IMR-90 (cell line): ENCODE data around the gene TUBGCP6. TPM values are rescaled to one million over a fixed set of nuclear protein-coding genes. Genes with fewer than 3 reads are reported as not detected.

Experiments used
- ATAC-seq: fragments of 200-7000 bp; cut with Tn5 transposase; 2 replicates; pipeline ENCODE4 v1.9.1; 2020; ENCODE audit warnings: low read depth, mild to moderate bottlenecking, moderate library complexity
- BruUV-seq: library from RNA; stranded (reverse); fragments of 400-500 nt; replicated peaks from 2 replicates; lab custom pipeline; 2021; lab: Mats Ljungman, UMichigan
- CTCF ChIA-PET: fragments of 300-600 bp; formaldehyde crosslinking; extraction: SDS; loops from one replicate; lab custom pipeline; 2021; ENCODE audit warnings: antibody characterized with exemption; lab: Yijun Ruan, JAX
- POLR2A ChIA-PET: fragments of 300-600 bp; sonication (Branson Sonifier 250); formaldehyde crosslinking; loops from one replicate; lab custom pipeline; 2022; ENCODE audit warnings: antibody characterized with exemption; ENCODE audit not compliant: unreplicated experiment; lab: Charles Lee
- DNase-seq: peaks from one replicate; pipeline ENCODE4 v3.0.0; 2013
- H2AFZ ChIP-seq: replicated peaks from 2 replicates; pipeline ENCODE3; 2013; ENCODE audit warnings: low read length, mild to moderate bottlenecking; ENCODE audit not compliant: poor library complexity
- H2AK5ac ChIP-seq: 2 replicates; pipeline ENCODE4 v1.6.1; 2013; ENCODE audit warnings: low read depth, low read length, inconsistent platforms
- H2AK9ac ChIP-seq: replicated peaks from 2 replicates; pipeline ENCODE3; 2013; ENCODE audit warnings: mild to moderate bottlenecking, low read depth, low read length, moderate library complexity; ENCODE audit not compliant: poor library complexity
- H2BK120ac ChIP-seq: 2 replicates; pipeline ENCODE4 v1.6.1; 2013; ENCODE audit warnings: low read depth, low read length, inconsistent platforms
- H2BK15ac ChIP-seq: 3 replicates; pipeline ENCODE4 v1.6.1; 2013; ENCODE audit warnings: low read depth, low read length, inconsistent platforms
- H2BK20ac ChIP-seq: 2 replicates; pipeline ENCODE4 v1.6.1; 2013; ENCODE audit warnings: low read depth, mild to moderate bottlenecking, inconsistent platforms, low read length, moderate library complexity
- H2BK5ac ChIP-seq: 2 replicates; pipeline ENCODE4 v1.6.1; 2013; ENCODE audit warnings: mild to moderate bottlenecking, low read depth, low read length, inconsistent platforms; ENCODE audit not compliant: poor library complexity, severe bottlenecking
- H3K14ac ChIP-seq: replicated peaks from 2 replicates; pipeline ENCODE4 v1.6.1; 2013; ENCODE audit warnings: low read depth, low read length, inconsistent platforms
- H3K18ac ChIP-seq: 2 replicates; pipeline ENCODE4 v1.6.1; 2013; ENCODE audit warnings: low read depth, low read length, control low read depth
- H3K23ac ChIP-seq: 2 replicates; pipeline ENCODE4 v1.6.1; 2013; ENCODE audit warnings: low read depth, low read length, inconsistent platforms
- H3K27ac ChIP-seq: 2 replicates; pipeline ENCODE4 v1.5.1; 2013; ENCODE audit warnings: mild to moderate bottlenecking, control low read depth, low read length; ENCODE audit not compliant: insufficient read depth
- H3K27me3 ChIP-seq: 2 replicates; pipeline ENCODE4 v1.6.1; 2013; ENCODE audit warnings: low read length; ENCODE audit not compliant: control insufficient read depth, insufficient read depth
- H3K36me3 ChIP-seq: 2 replicates; pipeline ENCODE4 v1.6.1; 2013; ENCODE audit warnings: low read length, mixed read lengths; ENCODE audit not compliant: control insufficient read depth, insufficient read depth
- H3K4ac ChIP-seq: 2 replicates; pipeline ENCODE4 v1.6.1; 2013; ENCODE audit warnings: low read depth, low read length, inconsistent platforms
- H3K4me1 ChIP-seq: 2 replicates; pipeline ENCODE4 v1.6.1; 2013; ENCODE audit warnings: low read length, mixed read lengths; ENCODE audit not compliant: control insufficient read depth, insufficient read depth
- H3K4me2 ChIP-seq: 2 replicates; pipeline ENCODE4 v1.6.1; 2013; ENCODE audit warnings: low read depth, mild to moderate bottlenecking, control low read depth, low read length, moderate library complexity
- H3K4me3 ChIP-seq: 2 replicates; pipeline ENCODE4 v1.5.1; 2013; ENCODE audit warnings: low read depth, mild to moderate bottlenecking, control low read depth, low read length, moderate library complexity; ENCODE audit not compliant: insufficient read depth
- H3K56ac ChIP-seq: 2 replicates; pipeline ENCODE4 v1.6.1; 2013; ENCODE audit warnings: low read length, inconsistent platforms; ENCODE audit not compliant: insufficient read depth; ENCODE audit errors: extremely low read depth
- H3K79me1 ChIP-seq, 2 experiments: 2 replicates each; pipeline ENCODE4 v1.6.1; 2013; ENCODE audit warnings: low read length in 2 of 2, inconsistent platforms in 1 of 2, low read depth in 1 of 2
- H3K9ac ChIP-seq: 2 replicates; pipeline ENCODE4 v1.6.1; 2013; ENCODE audit warnings: low read depth, low read length, control low read depth
- H3K9me1 ChIP-seq: 2 replicates; pipeline ENCODE4 v1.6.1; 2013; ENCODE audit warnings: low read length, inconsistent platforms; ENCODE audit not compliant: insufficient read depth
- H3K9me3 ChIP-seq: 2 replicates; pipeline ENCODE4 v1.6.1; 2013; ENCODE audit warnings: low read length; ENCODE audit not compliant: control insufficient read depth, insufficient read depth
- H4K20me1 ChIP-seq: 2 replicates; pipeline ENCODE4 v1.6.1; 2013; ENCODE audit warnings: low read length, inconsistent platforms; ENCODE audit not compliant: insufficient read depth
- H4K5ac ChIP-seq: 2 replicates; pipeline ENCODE4 v1.6.1; 2013; ENCODE audit warnings: mild to moderate bottlenecking, low read depth, low read length, control low read depth
- H4K8ac ChIP-seq, 2 experiments: 2 replicates each; pipeline ENCODE4 v1.6.1; 2013; ENCODE audit warnings: low read depth in 2 of 2, low read length in 2 of 2, control low read depth in 1 of 2, inconsistent platforms in 1 of 2
- H4K91ac ChIP-seq: 2 replicates; pipeline ENCODE4 v1.6.1; 2013; ENCODE audit warnings: low read depth, low read length, inconsistent platforms; ENCODE audit not compliant: insufficient read depth
- BHLHE40 ChIP-seq: fragments of 150-350 bp; IDR thresholded peaks from 2 replicates; pipeline ENCODE4 v1.6.1; 2016; ENCODE audit warnings: mild to moderate bottlenecking, low read depth, low read length
- CHD1 ChIP-seq: IDR thresholded peaks from 2 replicates; pipeline ENCODE4 v1.6.1; 2012; ENCODE audit warnings: low read depth, low read length, improper control_type of control experiment
- CTCF ChIP-seq: conservative IDR thresholded peaks from 2 replicates; pipeline ENCODE4 v1.5.1; 2012; ENCODE audit warnings: mild to moderate bottlenecking, low read depth, low read length, improper control_type of control experiment
- FOS ChIP-seq: fragments of 150-350 bp; IDR thresholded peaks from 2 replicates; pipeline ENCODE4 v1.6.1; 2016; ENCODE audit warnings: low read depth, low read length
- MAFK ChIP-seq: IDR thresholded peaks from 2 replicates; pipeline ENCODE4 v1.6.1; 2012; ENCODE audit warnings: low read depth, low read length, improper control_type of control experiment
- MAZ ChIP-seq: IDR thresholded peaks from 2 replicates; pipeline ENCODE4 v1.6.1; 2012; ENCODE audit warnings: low read depth, mild to moderate bottlenecking, low read length, improper control_type of control experiment, moderate library complexity, borderline replicate concordance
- MXI1 ChIP-seq: IDR thresholded peaks from 2 replicates; pipeline ENCODE4 v1.6.1; 2012; ENCODE audit warnings: low read depth, mild to moderate bottlenecking, low read length, moderate library complexity, borderline replicate concordance
- NFE2L2 ChIP-seq: fragments of 150-350 bp; IDR thresholded peaks from 2 replicates; pipeline ENCODE4 v1.6.1; 2016; ENCODE audit warnings: low read depth, mild to moderate bottlenecking, low read length
- POLR2A ChIP-seq: IDR thresholded peaks from 2 replicates; pipeline ENCODE4 v1.6.1; 2012; ENCODE audit warnings: mild to moderate bottlenecking, low read depth, low read length
- RAD21 ChIP-seq: IDR thresholded peaks from 2 replicates; pipeline ENCODE4 v1.6.1; 2012; ENCODE audit warnings: low read length, improper control_type of control experiment
- RCOR1 ChIP-seq: IDR thresholded peaks from 2 replicates; pipeline ENCODE4 v1.6.1; 2012; ENCODE audit warnings: mild to moderate bottlenecking, low read length, improper control_type of control experiment; ENCODE audit not compliant: insufficient replicate concordance
- RFX5 ChIP-seq: IDR thresholded peaks from 2 replicates; pipeline ENCODE4 v1.8.0; 2012; ENCODE audit warnings: low read depth, mild to moderate bottlenecking, low read length, moderate library complexity
- SMC3 ChIP-seq: fragments of 150-350 bp; IDR thresholded peaks from 2 replicates; pipeline ENCODE4 v1.6.1; 2016; ENCODE audit warnings: low read depth, mild to moderate bottlenecking, antibody characterized with exemption, low read length, moderate library complexity
- USF2 ChIP-seq: fragments of 150-350 bp; IDR thresholded peaks from 2 replicates; pipeline ENCODE4 v1.6.1; 2017; ENCODE audit warnings: mild to moderate bottlenecking, antibody characterized with exemption, low read length, low read depth
- WGBS, 2 experiments: methylation state at CpG; one replicate each; pipeline versions ENCODE4 v1.1.5 to v1.1.7; 2013; ENCODE audit warnings: missing lambda C conversion rate in 2 of 2; ENCODE audit not compliant: insufficient read length in 1 of 2; ENCODE audit errors: extremely low coverage in 2 of 2; 5-methylcytosine and 5-hydroxymethylcytosine counted together
- dilution Hi-C: fragments of 300-500 bp; cut with HindIII; formaldehyde crosslinking; loops from one replicate; pipeline ENCODE4 v1.14.3; 2018; ENCODE audit warnings: low sequenced_read_pairs; ENCODE audit not compliant: unreplicated experiment
- in situ Hi-C: fragments of 300-500 bp; cut with MboI; formaldehyde crosslinking; loops from 3 replicates; pipeline ENCODE4 v1.14.3; 2019; ENCODE audit warnings: low sequenced_read_pairs, inconsistent platforms, mixed read lengths
- intact Hi-C: fragments of 100-400 bp; cut with micrococcal nuclease; formaldehyde crosslinking; loops from 2 replicates; pipeline ENCODE4 v1.10.0; 2022
- polyA plus RNA-seq, 3 experiments: library from polyadenylated mRNA; depleted of rRNA; stranded (reverse); fragments of >200 nt; gene quantifications; 2 replicates each; pipeline ENCODE4 v1.2.3, GENCODE V29; 2012; ENCODE audit warnings: low replicate concordance in 1 of 3
- total RNA-seq: library from RNA; depleted of rRNA; stranded (reverse); fragments of >200 nt; gene quantifications from 2 replicates; pipeline ENCODE4 v1.2.3, GENCODE V29; 2012

TUBGCP6 gene
- total and polyA plus RNA-seq, 2 of the 4 experiments (the other 2 are of a cell fraction) = 10.8 to 28.6 TPM

GRCh38 chr22:50217543-50218152 is 27.2 kb downstream of the TUBGCP6 start:
- Histone ChIP-seq H2BK120ac (no peak overlapping the region), H3K27me3 (no peaks in the 10 kb centered on the region), H3K4me1 (no peaks in the 10 kb centered on the region), H3K9ac (no peak overlapping the region), H3K18ac (no peak overlapping the region), H2BK15ac (no peak overlapping the region), H2AFZ (no peak overlapping the region), H3K36me3 (peaks cover 77% of the 10 kb centered on the region), H3K9me1 (peaks cover 3% of the 10 kb centered on the region; the same call in 1 of the 2 replicates), H3K9me3 (no peaks in the 10 kb centered on the region), H4K5ac (no peak overlapping the region), H3K23ac (no peak overlapping the region), H3K4me3 (no peak overlapping the region), H2BK20ac (no peak overlapping the region), H3K27ac (no peak overlapping the region), H2AK9ac (no peak overlapping the region), H3K4ac (no peak overlapping the region), H3K56ac (no peak overlapping the region), H4K20me1 (peaks cover 53% of the 10 kb centered on the region), H3K79me1 (peaks cover 18 to 35% of the 10 kb centered on the region in 2 experiments), H3K14ac (no peak overlapping the region), H2BK5ac (no peak overlapping the region), H3K4me2 (no peak overlapping the region), H2AK5ac (no peak overlapping the region), H4K8ac (no peak overlapping the region), H4K91ac (no peak overlapping the region)
- DNase-seq (no peak), ATAC-seq (no peak)
- in situ Hi-C loops = loop anchor here (25.0 kb wide), 1 partner anchor 405 kb away; no protein-coding TSS in a partner anchor
- intact Hi-C loops = no loop called here
- POLR2A ChIA-PET = no interaction called here
- CTCF ChIA-PET = no interaction called here
- TF ChIP-seq MXI1 (no peak), RAD21 (no peak), SMC3 (no peak), RFX5 (no peak), FOS (no peak), BHLHE40 (no peak), MAFK (no peak), POLR2A (no peak), CTCF (no peak), USF2 (no peak), RCOR1 (no peak), NFE2L2 (no peak), MAZ (no peak), CHD1 (no peak)
- WGBS, 2 experiments = 92% methylated on average over 17 of the region's 21 CpGs; no CpG with 5 or more reads in 1 of the 2 experiments
- dilution Hi-C loops = no loop called here
- BruUV-seq = no TSS peak
